ENCODE results near the gene CIB4. TPM values are rescaled to one million over a fixed set of nuclear protein-coding genes. Genes with fewer than 3 reads are reported as not detected.

Gene CIB4
- total RNA-seq, 1 donor from 2014 or later, result not detected

DNA sequence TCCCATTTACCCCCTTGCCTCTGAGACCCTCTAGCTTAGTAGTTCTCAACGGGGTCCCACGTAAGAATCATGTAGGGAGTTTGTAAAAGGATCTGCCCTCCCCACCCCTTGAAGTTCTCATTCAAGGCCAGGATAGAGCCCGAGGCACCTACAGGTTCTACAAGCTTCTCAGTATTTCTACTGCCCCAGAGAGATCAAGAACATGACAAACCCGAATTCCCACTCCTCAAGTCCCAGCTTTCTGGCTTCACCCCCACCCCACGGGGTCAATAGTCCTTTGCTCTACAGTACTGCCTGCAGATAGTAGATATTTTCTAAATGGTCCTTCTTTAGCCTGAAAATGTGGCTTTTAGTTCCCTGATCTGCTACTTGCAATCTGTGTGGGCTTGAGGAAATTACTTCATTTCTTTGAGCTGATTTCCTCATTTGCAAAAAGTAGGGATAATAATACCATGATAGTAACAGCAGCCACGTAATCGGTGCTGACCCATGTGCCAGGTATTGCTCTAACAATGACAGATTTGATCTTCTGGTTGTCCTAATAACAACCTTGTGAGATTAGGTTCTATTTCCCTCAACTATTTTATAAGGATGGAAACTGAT lies 7.1 kb downstream of the CIB4 start:
- no peaks in the 10 kb centered on the region for H3K9me3 Mint-ChIP-seq (ENCODE audit: unreplicated experiment)
- TF ChIP-seq, protein P1, sequence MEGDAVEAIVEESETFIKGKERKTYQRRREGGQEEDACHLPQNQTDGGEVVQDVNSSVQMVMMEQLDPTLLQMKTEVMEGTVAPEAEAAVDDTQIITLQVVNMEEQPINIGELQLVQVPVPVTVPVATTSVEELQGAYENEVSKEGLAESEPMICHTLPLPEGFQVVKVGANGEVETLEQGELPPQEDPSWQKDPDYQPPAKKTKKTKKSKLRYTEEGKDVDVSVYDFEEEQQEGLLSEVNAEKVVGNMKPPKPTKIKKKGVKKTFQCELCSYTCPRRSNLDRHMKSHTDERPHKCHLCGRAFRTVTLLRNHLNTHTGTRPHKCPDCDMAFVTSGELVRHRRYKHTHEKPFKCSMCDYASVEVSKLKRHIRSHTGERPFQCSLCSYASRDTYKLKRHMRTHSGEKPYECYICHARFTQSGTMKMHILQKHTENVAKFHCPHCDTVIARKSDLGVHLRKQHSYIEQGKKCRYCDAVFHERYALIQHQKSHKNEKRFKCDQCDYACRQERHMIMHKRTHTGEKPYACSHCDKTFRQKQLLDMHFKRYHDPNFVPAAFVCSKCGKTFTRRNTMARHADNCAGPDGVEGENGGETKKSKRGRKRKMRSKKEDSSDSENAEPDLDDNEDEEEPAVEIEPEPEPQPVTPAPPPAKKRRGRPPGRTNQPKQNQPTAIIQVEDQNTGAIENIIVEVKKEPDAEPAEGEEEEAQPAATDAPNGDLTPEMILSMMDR (IDR thresholded peaks at IDR 0.05; ENCODE audit: partially characterized antibody, unreplicated experiment), result no peak
- no peaks in the 10 kb centered on the region for H3K27me3 Mint-ChIP-seq (ENCODE audit: unreplicated experiment)
- H3K36me3 Mint-ChIP-seq (ENCODE audit: unreplicated experiment), result no peaks in the 10 kb centered on the region
- H3K4me3 Mint-ChIP-seq (ENCODE audit: unreplicated experiment), result no peak overlapping the region
- H3K4me1 Mint-ChIP-seq (ENCODE audit: low read depth, unreplicated experiment), result peaks cover 12% of the 10 kb centered on the region
- H3K27ac Mint-ChIP-seq (ENCODE audit: unreplicated experiment), result no peak overlapping the region
- DNase-seq, result no peak

DNA sequence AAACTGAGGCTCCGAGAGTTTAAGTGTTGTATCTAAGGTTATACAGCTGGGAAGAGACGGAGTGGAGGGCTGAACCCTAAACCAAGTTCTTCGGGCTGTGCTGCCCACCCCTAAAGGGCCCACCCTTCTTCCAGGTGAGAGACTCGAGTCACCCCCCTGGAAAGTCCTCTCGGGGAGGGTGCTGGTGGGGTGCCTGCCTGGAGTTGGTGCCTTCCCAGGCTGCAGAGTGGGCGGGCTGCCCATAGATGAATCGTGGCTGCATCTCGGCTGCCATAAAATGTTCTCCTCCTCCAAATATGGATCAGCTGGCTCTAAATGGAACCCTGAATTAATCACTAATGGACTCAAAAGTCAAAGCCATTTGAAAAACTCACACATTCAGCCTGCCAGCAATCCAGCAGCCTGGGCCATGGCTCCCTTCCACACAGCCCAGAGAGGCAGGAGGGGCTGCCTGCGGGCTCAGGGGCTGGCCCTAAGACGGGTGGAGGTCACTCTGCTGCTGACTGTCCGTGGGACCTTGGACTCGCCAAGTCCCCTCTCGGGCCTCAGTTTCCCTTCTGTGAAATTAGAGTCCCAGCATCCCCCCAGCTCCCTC lies 7.7 kb downstream of the CIB4 start:
- Mint-ChIP-seq H3K27me3 (ENCODE audit: unreplicated experiment) (no peaks in the 10 kb centered on the region), H3K9me3 (ENCODE audit: unreplicated experiment) (no peaks in the 10 kb centered on the region), H3K36me3 (ENCODE audit: unreplicated experiment) (no peaks in the 10 kb centered on the region)

DNA sequence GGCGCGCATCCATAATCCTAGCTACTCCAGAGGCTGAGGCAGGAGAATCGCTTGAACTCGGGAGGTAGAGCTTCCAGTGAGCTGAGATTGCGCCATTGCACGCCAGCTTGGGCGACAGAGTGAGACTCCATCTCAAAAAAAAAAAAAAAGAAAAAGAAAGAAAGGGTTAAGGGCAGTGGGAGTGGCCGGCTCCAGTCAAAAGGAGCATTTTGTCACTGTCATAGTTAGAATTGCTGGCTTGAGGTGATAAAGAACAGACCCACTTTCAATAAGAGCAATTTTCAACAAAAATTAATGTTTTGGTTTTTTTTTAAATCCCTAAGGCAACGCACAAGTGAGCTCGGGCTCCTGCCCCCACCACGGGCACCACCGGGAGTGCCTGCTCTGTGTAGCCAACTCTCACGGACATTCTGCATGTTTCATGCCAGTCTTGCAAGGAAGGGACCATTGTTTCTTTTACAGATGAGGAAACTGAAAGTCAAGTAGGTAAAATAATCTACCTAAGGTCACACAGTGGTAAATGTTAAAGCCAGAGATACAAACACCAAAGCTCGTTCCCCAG lies 8.5 kb downstream of the CIB4 start:
- Mint-ChIP-seq H3K27me3 (ENCODE audit: unreplicated experiment) (peaks cover 2% of the 10 kb centered on the region), H3K9me3 (ENCODE audit: unreplicated experiment) (no peaks in the 10 kb centered on the region), H3K36me3 (ENCODE audit: unreplicated experiment) (no peaks in the 10 kb centered on the region), H3K27ac (ENCODE audit: unreplicated experiment) (no peak overlapping the region), H3K4me1 (ENCODE audit: low read depth, unreplicated experiment) (peaks cover 15% of the 10 kb centered on the region), H3K4me3 (ENCODE audit: unreplicated experiment) (no peak overlapping the region)
- TF ChIP-seq, protein P1 (IDR thresholded peaks at IDR 0.05; ENCODE audit: partially characterized antibody, unreplicated experiment), result no peak
- DNase-seq, result no peak

More for the DNA sequence above, 7.7 kb downstream of the CIB4 start:
- no peak overlapping the region for H3K27ac Mint-ChIP-seq (ENCODE audit: unreplicated experiment)
- no peak overlapping the region for H3K4me3 Mint-ChIP-seq (ENCODE audit: unreplicated experiment)
- TF ChIP-seq, protein P1 (IDR thresholded peaks at IDR 0.05; ENCODE audit: partially characterized antibody, unreplicated experiment), result no peak
- no peak for DNase-seq
- peaks cover 12% of the 10 kb centered on the region for H3K4me1 Mint-ChIP-seq (ENCODE audit: low read depth, unreplicated experiment)

DNA sequence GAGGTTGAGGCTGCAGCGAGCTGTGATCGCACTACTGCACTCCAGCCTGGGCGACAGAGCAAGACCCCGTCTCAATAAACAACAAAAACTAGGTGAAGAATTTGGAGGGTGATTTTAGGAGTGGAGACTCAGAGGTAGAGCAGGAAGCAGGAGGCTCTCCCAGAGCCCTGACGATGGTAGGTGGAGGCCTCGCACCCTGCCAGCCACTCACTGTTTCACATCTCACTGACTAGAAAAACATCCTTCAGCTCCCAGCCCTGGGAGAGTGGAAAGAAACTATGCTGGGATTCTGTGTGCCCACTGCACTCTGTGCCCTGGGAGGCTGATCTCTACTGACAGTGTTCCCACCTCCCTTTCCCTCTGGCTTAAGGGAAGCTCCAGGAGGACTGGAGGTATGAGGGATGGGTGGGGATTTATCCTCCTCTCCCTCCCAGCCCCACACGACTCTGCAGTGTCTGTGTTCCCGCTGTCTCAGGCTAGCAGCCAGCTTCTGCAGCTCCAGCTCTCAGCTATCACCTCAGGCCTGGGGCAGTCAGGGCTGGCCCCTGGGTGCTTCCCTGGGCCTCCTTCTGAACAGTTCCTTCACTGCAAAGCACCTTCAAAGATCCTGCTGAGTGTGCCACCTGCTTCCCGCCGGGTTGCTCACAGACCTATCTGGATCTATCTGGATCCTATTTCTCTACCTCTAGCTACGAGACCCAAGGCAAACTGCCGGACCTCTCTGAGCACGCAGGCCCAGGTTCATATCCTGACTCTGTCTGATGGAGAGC lies 9.6 kb downstream of the CIB4 start:
- Mint-ChIP-seq H3K36me3 (ENCODE audit: unreplicated experiment) (no peaks in the 10 kb centered on the region), H3K9me3 (ENCODE audit: unreplicated experiment) (no peaks in the 10 kb centered on the region), H3K27ac (ENCODE audit: unreplicated experiment) (no peak overlapping the region), H3K4me3 (ENCODE audit: unreplicated experiment) (no peak overlapping the region), H3K27me3 (ENCODE audit: unreplicated experiment) (peaks cover 2% of the 10 kb centered on the region), H3K4me1 (ENCODE audit: low read depth, unreplicated experiment) (peaks cover 16% of the 10 kb centered on the region)
- TF ChIP-seq, protein P1 (IDR thresholded peaks at IDR 0.05; ENCODE audit: partially characterized antibody, unreplicated experiment), result no peak
- DNase-seq, result no peak
